GM23338 (cell line): ENCODE data around the gene ARHGAP9.

Experiments
- CREB1 ChIP-seq: fragments of 250-450 bp; sonication (Bioruptor Pico); IDR thresholded peaks from 2 replicates; pipeline ENCODE4 v1.5.0; 2020; ENCODE audit warnings: low read depth, mild to moderate bottlenecking, moderate library complexity
- ETS1 ChIP-seq: IDR thresholded peaks from 2 replicates; pipeline ENCODE4 v1.6.1; 2016; ENCODE audit warnings: antibody characterized with exemption
- EZH2 ChIP-seq: fragments of 200-600 bp; sonication (generic); IDR thresholded peaks from one replicate; pipeline ENCODE4 v1.8.0; 2017; ENCODE audit warnings: antibody characterized with exemption, mild to moderate bottlenecking, low read depth; ENCODE audit not compliant: unreplicated experiment
- EZH2phosphoT487 ChIP-seq: fragments of 200-600 bp; sonication (generic); IDR thresholded peaks from one replicate; pipeline ENCODE4 v1.8.1; 2018; ENCODE audit warnings: antibody characterized with exemption; ENCODE audit not compliant: unreplicated experiment
- JUNB ChIP-seq: IDR thresholded peaks from one replicate; pipeline ENCODE4 v1.6.1; 2016; ENCODE audit warnings: antibody characterized with exemption; ENCODE audit not compliant: unreplicated experiment
- NANOG ChIP-seq: IDR thresholded peaks from 2 replicates; pipeline ENCODE4 v1.6.1; 2016; ENCODE audit warnings: antibody characterized with exemption, borderline replicate concordance
- POLR2AphosphoS5 ChIP-seq: IDR thresholded peaks from 2 replicates; pipeline ENCODE4 v1.6.1; 2016; ENCODE audit warnings: antibody characterized with exemption, low read depth
- REST ChIP-seq: IDR thresholded peaks from one replicate; pipeline ENCODE4 v1.6.1; 2018; ENCODE audit warnings: antibody characterized with exemption; ENCODE audit not compliant: unreplicated experiment
- STAT1 ChIP-seq: IDR thresholded peaks from one replicate; pipeline ENCODE4 v1.6.1; 2016; ENCODE audit warnings: antibody characterized with exemption; ENCODE audit not compliant: unreplicated experiment
- ZNF114 ChIP-seq: fragments of 250-450 bp; sonication (Bioruptor Pico); IDR thresholded peaks from 2 replicates; pipeline ENCODE4 v1.5.0; 2020; ENCODE audit warnings: mild to moderate bottlenecking, moderate library complexity
- ZNF462 ChIP-seq: fragments of 250-450 bp; sonication (Bioruptor Pico); IDR thresholded peaks from 2 replicates; pipeline ENCODE4 v1.5.0; 2020; ENCODE audit warnings: mild to moderate bottlenecking, moderate library complexity
- TF ChIP-seq, protein P1 (sequence below), 2 experiments: fragments of 200-600 bp in 1 of 2; sonication (generic) in 1 of 2; conservative IDR thresholded peaks; 2 replicates each; pipeline versions ENCODE4 v1.5.1 to v1.6.1; 2016 to 2017; ENCODE audit warnings: antibody characterized with exemption in 2 of 2, low read depth in 2 of 2, mild to moderate bottlenecking in 2 of 2, moderate library complexity in 1 of 2

DNA sequence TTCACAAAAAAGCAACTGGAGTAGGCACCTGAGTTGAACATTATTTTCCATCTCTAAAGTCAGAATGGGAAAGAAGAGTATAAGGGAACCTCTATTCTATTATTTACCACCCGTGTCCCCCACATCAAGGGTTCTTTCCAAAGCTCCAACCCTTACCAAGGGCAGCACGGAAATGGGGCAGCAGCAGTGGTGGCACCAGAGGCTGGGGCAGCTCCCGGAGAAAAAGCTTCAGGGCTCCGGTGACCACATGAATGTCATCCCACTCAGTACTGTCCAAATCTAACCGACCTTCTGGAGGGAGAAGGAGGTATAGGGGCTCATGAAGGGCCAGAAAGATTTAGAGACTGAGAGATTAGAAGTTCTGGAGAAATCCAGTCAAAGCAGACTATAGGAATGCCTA is 5.8 kb downstream of the ARHGAP9 start:
- no peak for TF ChIP-seq REST
- TF ChIP-seq, protein P1, sequence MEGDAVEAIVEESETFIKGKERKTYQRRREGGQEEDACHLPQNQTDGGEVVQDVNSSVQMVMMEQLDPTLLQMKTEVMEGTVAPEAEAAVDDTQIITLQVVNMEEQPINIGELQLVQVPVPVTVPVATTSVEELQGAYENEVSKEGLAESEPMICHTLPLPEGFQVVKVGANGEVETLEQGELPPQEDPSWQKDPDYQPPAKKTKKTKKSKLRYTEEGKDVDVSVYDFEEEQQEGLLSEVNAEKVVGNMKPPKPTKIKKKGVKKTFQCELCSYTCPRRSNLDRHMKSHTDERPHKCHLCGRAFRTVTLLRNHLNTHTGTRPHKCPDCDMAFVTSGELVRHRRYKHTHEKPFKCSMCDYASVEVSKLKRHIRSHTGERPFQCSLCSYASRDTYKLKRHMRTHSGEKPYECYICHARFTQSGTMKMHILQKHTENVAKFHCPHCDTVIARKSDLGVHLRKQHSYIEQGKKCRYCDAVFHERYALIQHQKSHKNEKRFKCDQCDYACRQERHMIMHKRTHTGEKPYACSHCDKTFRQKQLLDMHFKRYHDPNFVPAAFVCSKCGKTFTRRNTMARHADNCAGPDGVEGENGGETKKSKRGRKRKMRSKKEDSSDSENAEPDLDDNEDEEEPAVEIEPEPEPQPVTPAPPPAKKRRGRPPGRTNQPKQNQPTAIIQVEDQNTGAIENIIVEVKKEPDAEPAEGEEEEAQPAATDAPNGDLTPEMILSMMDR (conservative IDR thresholded peaks at IDR 0.05; ENCODE audit: low read depth in 2 of 2): no peak
- TF ChIP-seq POLR2AphosphoS5: no peak
- TF ChIP-seq EZH2phosphoT487: no peak
- no peak for TF ChIP-seq EZH2
- no peak for TF ChIP-seq ZNF114 (CRISPR knock-in tag)
- TF ChIP-seq NANOG: no peak
- no peak for TF ChIP-seq JUNB
- TF ChIP-seq STAT1: no peak
- TF ChIP-seq CREB1: no peak
- no peak for TF ChIP-seq ETS1
- no peak for TF ChIP-seq ZNF462 (CRISPR knock-in tag)
